Esophagus (tissue), 2 donors: Measurements from ENCODE around the gene DAAM2. TPM values are rescaled to one million over a fixed set of nuclear protein-coding genes. Genes with fewer than 3 reads are reported as not detected.

Source experiments
- polyA plus RNA-seq, 2 donors: library from polyadenylated mRNA; stranded (reverse); fragments of 200-250 nt; gene quantifications; one replicate each; pipeline ENCODE4 v1.2.3, GENCODE V29; 2013
- donor health status: healthy with polysubstance abuse.
- donor health status: Bipolar disorder and iron deficiency.

DAAM2 gene
- polyA plus RNA-seq, 2 donors = 10.7 to 11.3 TPM

Other genes with a start within 250 kb of the DAAM2 start
- under 1 TPM; 0.08 to 0.20 TPM for gene KIF6, start 67.0 kb upstream of the DAAM2 start, polyA plus RNA-seq
- 1 to 10 TPM; 3.8 to 5.9 TPM for gene MOCS1, start 142.1 kb downstream of the DAAM2 start, polyA plus RNA-seq